ENCODE results near the gene ATG2A.

DNA sequence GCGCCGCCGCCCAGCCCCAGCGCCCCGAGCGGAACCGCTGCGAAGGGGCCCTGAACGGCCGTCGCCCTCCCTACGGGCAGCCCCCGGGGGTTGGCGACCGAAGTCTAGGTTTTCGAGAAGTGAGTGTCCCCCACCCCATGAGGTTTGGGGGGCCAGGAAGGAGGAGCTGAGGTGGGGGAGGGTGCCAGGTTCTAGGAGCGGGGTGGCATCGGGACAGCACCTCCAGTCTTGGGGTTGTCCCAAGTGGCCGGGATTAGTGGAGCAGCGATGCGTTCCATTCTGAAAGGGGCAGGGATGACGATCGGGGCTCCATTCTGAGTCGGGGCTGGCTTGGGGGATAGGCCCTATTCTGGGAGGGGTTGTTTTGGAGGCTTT, 7.9 kb upstream of the ATG2A start:
- TF ChIP-seq POLR2AphosphoS5 (IDR thresholded peaks at IDR 0.05) = no peak
- no peak for TF ChIP-seq CTCF (IDR thresholded peaks at IDR 0.05)
- no peak for TF ChIP-seq EP300 (IDR thresholded peaks at IDR 0.05)
